DLD1 (cell line): Measurements from ENCODE around the gene ARMC9.
"Not testable (repeated sequence)": the region's sequence is repeated elsewhere in the genome, so short reads cannot be mapped to it uniquely, and the experiment has no call there.

Experiments
- in situ Hi-C: cut with HindIII; loops from 2 replicates; pipeline ENCODE4 v1.10.0; 2017; ENCODE audit warnings: low sequenced_read_pairs

Gene ARMC9

DNA sequence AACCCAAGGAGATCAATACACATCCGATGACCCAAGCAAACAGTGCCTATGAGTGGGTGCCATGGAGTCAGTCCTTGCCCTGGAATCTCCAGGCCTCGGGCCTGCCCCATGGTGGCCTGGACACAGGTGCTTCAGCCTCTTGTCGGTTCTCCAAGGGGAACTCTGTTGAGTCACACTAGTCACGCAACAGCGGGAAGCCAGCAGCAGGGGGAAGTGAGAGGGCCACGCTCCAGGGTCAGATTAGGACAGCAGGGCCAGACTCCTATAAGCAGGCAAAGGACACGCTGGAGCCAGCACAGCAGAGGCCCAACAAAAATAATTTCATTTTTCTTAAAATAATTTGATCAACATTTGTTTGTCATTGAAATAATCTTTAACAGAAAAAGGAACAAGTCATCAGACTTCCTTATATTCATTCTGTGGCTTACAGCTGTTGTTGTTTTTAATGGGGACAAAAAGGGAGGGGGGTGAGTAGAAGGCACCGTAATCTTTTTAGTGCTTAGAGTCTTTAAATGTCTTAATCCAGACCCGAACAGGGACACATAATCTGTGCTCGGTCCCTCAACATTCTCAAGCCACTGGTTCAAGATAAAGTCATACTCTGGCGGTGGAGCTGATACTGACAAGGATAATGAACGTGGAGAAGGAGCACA lies 16.4 kb upstream of the ARMC9 start:
- in situ Hi-C loops = no loop called here

DNA sequence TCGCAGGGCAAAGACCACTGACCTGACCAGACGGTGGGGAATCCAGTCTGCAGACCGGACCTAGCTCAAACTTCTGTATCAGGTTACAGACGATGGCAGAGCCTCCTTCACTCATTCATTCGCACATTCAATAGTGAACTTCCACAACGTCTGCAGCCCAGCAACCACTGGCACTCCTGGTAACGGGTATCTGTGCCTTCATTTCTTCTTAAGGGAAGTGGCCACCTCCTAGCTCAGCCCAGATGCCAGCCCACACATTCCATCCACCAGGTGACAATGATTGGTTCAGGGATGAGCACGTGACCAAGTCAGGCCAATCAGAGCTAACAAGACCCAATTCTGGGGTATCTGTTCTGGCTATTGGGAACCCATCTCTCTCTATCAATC lies 15.9 kb upstream of the ARMC9 start:
- in situ Hi-C loops = no loop called here

DNA sequence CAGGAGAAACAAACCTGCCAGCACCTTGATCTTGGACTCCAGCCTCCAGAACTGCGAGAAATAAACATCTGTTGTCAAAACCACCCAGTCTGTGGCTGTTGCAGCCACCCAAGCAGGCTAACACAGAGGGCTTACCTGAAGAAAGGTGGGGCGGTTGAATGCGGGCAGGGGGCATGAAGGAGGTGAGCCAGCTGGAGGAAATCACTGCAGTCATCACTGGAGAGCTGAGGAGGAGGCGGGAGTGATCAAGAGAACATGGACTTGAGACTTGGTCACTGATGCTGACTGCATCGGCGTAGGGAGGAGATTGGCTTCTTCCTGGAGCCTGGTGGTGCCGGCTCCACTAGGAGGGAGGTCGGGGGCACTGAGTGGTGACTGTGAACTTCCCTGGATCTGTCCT lies 14.6 kb upstream of the ARMC9 start:
- in situ Hi-C loops = no loop called here

DNA sequence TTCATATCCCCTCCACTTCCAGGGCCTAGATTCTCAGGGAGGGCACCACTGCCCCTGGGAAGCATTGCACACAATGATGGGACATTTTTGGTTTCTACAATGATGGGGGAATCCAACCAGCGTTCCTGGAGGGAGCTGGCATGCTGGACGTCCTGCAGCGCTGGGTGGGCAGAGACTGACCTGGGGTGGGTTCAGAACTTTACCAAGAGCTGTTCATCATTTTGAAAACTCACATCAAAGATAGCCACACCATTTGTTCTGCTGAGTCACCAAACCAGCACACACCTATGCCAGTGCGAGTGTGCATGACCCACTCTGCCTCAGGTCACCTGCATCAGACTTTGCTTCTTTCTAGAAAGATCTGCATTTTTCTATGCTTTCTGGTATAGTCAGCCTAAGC lies 14.1 kb upstream of the ARMC9 start:
- in situ Hi-C loops = no loop called here

DNA sequence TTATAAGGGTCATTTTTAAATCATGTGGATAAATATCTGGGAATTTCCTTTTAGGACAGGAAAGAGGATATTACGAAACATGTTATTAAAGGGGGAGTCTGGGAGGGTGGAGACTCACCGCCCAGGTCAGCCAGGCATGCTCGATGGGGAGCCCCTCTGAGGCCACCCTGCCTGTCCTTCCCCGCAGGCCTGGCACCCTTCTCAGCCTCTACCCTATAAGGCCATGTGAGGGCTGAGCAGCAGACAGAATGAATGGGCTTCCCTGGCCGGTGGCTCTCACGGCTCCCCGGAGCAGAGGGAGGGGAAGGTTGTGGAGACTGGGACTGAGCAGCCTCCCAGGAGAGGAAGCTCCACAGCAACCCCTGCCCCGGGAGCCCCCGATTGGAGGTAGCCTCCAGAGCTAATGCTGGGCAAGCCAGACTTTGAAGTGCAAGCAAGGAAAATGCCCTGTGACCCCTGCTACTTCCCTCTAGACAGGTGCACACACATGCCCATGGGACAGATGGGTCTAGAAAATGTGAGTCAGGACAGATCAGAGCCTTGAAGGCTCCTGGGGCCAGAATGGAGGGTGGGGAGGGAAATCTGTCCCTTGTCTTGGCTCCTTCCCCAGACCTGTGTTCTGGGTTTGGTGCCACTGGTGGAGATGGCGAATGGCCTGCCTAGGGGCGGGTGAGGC lies 13.2 kb upstream of the ARMC9 start:
- in situ Hi-C loops = no loop called here

DNA sequence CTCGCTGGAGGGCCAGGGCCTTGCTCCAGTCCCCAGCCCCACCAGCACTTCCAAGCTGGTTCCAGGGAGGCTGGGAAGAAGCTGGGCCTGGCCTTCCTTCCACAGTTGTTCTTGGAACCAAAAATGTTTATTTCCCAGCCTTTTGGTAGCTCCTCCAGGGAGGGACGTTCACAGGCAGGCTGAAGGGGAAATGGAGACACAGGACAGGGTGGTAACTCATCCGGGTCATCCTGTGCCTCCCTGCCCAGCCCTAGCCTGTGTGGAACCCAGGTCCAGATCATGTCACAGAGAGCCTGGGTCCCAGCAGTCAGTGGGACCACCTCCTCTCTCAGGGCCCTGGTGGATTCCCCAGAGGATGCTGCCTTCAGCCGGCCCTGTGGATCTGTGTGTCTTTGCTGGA lies 12.5 kb upstream of the ARMC9 start:
- in situ Hi-C loops = no loop called here

DNA sequence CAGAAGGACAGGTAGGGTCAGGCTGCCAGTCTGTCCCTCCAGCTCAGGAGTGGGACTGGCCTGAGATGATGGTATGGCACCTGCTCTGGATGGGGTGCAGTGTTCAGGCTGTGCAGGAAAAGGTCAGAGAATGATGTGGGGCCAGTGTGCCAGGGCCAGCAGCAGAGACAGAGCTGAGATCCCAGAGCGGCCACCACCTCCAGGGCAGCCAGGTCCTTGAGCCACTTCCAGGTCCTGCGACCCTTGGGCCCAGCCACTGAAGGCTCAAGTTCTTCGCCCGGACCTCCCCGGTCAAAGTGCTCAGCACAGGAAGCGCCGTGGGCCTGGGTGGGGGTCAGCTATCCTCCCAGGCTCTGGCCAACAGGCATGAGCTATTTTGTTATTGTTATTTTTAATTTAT lies 12.1 kb upstream of the ARMC9 start:
- in situ Hi-C loops = no loop called here

DNA sequence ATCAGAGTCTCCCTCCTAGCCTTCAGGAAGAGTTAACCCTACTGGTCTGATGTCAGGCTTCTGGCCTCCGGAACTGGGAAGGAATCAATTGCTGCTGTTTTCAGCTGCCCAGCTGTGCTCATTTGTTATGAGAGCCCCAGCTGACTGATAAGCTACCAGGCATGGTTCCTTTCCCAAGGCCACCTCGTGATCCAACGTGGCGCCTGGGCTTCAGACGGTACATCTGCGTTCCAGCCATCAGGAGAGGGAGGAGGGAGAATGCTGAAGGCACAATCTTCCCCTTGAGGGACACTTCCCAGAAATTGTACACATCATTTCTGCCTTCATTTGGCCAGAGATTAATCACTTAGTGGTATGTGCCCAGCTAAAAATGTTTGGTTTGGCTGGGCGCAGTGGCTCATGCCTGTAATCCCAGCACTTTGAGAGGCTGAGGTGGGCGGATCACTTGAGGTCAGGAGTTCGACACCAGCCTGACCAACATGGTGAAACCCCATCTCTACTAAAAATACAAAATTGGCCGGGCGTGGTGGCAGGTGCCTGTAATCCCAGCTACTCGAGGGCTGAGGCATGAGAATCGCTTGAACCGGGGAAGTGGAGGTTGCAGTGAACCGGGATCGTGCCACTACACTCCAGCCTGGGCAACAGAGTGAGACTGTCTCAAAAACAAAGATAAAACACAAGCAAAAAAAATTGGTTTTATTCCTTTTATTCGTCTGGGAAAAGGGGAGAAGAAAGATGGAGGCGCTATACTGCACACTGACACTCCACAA lies 10.5 kb upstream of the ARMC9 start:
- in situ Hi-C loops = no loop called here

DNA sequence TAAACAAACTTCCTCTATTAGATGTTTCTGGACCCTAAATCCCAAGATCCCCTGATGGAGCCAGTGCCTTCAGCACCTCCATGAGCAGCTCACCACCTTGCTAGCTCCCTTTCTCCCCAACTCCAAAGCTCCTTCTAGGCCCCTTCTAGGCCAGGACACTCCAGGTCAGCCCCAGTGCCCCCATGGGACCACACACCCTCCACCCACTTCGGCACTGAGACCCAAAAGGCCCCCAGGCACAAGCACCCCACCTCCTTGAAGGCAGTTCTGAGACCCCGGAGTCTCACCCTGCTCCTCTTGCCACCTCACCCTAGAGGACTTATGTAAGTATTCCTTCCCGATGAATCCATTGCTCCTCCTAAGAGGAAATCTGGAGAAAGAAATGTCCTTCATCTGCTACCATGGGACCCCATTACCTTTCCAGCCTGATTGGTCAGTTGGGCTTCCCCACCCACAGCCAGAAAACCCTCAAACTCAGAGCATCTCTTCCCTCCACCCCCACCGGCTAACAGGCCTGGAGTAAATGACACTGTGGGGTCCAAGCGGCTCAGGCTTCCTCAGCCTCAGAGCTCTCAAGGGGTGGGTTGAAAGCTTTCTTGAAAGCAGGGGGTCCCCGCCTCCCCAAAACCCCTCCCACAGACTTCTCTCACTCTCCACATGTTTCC lies 9.8 kb upstream of the ARMC9 start:
- in situ Hi-C loops = no loop called here

DNA sequence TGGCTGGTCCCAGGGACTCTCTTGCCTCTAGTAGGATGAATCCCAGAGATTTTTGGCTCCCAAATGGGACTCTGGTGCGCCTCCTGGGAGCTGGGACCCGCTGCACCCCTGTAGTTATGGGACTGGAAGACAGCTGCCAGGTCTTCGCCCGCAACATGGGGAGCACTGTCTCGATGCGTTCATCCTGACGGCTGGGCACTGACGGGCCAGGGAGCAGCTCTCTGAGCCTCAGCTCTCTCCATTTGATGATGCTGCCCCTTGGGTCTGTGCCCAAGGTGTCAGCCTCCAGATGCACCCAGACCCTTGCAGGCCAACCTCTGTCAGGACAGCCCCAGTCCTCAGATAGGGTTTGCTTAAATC lies 9.3 kb upstream of the ARMC9 start:
- in situ Hi-C loops = no loop called here

DNA sequence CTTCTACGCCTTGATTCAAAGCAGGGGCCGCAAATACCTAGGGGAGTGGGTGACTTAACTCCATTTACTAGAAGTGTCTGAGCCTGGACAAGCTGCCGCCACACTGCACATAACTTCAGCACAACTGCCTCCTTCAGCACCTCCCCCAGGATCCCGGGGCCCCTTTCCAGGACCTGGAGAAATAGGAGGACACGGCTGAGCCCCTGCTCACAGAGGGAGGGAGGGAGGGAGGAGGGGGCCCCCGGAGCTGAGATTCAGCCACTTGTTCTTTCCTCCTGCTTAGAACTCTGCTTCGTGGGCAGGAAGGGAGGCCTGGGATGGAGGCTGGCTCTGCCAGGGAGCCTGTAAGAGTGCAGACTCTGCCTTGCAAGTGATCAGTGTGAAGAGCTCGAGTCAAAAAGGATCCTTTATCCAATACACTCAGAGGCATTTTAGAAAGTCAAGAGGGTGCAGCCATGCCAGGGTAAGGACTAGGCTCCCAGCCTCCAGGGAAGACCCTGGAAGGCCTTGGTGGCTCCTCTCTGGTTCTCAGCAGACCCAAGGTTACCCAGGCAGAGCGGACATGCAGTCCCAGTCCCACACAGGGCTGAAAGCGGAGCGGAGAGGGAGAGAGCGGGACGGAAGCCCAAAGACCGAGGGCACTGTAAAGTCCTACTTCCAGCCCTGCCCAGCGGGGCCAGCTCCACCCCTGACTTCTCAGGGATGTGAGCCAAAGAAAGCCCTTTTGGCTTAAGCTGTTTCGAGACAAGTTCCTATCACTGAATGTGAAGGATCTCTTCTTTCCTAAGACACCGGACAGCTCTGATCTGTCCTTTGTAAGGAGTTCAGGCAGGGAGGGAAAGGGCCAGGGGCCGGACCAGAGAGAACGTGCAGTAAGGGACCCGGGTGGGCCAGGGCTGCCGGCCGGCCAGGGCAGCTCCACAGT lies 8.6 kb upstream of the ARMC9 start:
- in situ Hi-C loops = no loop called here

DNA sequence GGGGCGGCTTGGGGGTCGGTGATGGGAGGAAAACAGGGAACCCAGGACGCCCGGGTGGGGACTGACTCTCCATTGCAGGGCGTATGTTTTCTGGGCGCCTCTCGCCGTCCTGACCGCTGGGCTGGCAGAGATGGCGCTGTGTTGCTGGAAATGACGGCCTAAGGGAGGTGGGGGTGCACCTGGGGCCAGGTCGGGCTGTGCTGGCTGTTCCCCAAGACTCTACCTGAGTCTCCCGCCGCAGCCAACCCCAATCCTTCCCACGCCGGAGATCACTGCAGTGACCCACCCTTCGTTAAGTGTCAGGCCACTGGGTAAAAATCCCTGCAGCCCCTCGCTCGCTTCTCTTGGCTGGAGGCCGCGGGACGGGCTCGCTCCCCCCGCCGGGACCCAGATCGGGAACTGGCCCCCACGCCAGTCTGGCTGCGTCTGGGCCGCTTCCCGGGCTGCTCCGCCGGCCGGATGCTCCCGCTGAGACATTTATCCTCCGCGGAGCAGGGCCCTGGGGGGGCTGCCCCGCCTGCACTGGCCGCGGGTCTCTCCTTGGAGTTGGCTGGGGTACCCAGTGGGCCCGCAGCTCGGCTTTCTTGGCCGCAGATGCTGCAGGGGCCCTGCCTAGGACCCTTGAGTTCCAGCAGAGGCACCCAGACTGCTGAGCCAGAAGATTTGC lies 7.8 kb upstream of the ARMC9 start:
- in situ Hi-C loops = no loop called here

DNA sequence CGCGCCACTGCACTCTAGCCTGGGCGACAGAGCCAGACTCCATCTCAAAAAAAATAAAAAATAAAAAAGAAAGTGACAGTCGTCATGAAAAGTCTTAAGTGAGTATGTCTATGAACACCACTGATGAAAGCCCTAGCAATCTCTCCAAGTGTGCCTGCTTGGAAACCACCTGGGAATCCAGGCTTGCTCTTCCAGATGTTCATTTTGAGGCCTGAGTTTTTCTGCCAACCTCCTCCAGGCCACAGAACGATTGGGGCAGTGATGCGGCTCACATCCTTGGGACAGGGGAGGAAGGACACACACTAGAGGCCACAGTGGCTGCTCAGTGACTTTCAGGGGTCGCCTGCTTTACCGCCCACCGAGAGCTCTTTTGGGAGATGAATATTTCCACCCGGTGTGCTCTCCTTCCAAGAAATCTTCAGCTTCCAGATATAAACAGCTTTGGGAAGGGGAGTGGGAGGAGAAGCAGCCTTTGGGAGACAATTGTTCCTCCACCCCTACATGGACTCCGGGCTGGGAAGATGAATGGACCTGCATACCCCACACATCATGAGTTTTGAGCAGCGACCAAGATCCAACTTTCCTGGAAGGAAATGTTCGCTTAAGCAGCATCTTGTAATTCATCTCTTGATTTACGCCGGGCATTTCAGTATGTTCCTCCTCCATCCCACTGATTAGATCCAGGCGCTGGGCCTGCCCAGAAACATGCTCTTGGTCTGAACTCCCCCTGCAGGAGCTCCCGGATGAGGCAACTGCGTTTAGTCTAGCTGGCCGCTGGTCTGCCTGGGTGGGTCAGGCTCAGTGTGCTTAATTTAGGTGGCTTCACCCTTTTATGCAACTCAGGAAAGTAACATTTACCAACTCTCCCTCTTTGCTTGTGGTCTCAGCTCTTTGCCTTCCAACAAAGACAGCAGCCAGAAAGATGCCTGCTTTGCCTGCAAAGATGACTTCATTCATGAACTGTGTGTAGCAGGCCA lies 6.2 kb upstream of the ARMC9 start:
- in situ Hi-C loops = no loop called here

DNA sequence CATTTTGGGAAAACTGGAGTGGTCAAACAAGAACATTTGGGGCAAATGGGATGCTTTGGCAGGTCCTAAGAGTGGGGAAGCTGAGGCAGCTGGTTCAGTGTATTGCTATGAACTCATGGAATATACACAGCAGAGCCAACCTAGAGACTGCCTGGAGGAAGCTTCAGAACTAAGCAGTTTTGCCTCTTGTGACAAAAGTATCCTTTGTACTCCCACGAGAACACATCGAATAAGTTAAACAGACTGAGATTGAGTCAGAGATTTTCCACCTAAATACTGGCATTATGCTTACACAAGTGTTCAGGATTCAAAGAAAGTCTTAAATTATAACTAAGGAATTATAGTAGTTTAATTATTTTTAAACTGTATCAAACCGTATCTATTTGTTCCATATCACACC lies 5.2 kb upstream of the ARMC9 start:
- in situ Hi-C loops = no loop called here

DNA sequence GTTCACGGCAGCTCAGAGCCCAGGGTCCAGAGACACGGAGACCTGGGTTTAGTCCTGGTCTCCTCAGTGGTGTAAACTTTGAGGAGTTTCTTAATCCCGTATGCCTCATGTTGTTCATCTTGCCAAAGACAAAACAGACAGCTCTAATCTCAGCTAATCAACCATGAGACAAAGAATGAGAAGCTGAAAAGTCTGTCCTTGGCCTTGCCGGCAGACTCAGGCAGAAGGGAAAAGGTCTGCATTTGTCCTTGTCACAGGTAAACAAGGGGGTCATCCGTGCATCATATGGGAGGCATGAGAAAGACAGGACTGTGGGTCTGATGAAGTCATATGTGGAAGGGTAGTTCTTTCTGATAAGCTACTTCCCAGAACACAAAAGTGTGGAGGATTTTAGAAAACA lies 1.8 kb upstream of the ARMC9 start:
- in situ Hi-C loops = no loop called here

DNA sequence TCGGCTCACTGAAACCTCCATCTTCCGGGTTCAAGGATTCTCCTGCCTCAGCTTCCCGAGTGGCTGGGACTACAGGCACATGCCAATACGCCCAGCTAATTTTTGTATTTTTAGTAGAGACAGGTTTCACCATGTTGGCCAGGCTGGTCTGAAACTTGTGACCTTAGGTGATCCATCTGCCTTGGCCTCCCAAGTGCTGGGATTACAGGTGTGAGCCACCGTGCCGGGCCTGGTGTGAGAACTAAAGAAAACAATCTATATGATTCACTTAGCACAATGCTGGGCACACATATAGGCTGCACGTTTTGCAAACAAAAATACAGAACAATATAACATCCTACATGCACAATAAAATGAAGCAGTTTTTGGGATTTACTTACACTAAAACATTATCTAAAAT lies 1.2 kb upstream of the ARMC9 start:
- in situ Hi-C loops = not testable (repeated sequence)

DNA sequence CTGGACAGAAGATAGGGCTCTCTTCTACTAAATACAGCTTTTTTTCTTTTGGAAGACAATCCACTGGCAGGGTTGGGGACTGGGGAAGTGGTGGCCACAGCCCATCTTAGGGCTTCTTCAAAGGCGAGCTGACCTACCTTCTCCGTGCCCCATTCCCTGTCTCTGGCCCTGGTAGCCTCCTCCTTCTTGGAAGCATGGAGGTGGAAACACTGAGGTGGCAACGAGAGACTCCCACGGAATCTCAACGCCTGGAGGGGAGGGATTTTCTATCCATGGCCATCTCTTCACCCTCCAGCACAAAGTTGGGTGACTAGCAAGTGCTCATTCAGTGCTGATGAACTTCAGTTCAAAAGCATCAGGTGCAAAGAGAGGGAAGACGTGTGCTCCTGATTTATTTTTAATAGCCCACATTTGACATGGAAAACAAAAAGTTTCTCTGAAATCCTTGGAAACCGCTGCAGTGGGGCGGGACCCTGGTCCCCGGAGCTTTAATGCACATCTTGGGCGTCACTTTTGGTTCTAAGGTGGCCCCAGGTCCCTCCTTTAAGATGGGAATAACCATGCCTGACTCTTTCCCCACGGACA lies 633 bp upstream of the ARMC9 start:
- in situ Hi-C loops = no loop called here

DNA sequence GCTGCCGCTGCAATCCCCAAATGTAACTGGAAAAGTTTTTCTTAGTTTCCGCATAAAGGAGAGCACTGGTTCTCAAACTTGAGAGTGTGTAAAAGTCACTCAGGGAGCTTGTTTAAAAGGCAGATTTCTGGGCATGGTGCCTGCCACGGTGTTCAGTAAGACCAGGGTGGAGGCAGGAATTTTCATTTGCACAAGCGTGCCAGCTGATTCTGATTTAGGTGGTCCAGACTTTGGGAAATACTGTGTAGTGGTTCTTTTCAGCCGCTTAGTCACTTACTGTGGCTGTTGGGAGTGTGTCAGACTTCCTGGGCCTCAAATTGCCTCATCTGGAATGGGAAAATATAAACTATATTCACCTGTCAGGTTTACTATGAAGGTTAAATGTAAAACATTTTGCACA lies 788 bp downstream of the ARMC9 start:
- in situ Hi-C loops = no loop called here
